LNCaP clone FGC (cell line): ENCODE measurements around the gene CR1L.
A peak's percentile ranks its signal among the peaks of the same experiment; 100 is the strongest.
"Not testable (repeated sequence)": the region's sequence is repeated elsewhere in the genome, so short reads cannot be mapped to it uniquely, and the experiment has no call there.

Experiments used
- DNase-seq: peaks from one replicate; pipeline ENCODE4 v3.0.0-alpha.2; 2011; ENCODE audit warnings: low read depth
- H3K4me3 ChIP-seq: 2 replicates; pipeline ENCODE4 v1.5.1; 2011; ENCODE audit warnings: mild to moderate bottlenecking, low read depth, low read length, control low read depth
- CTCF ChIP-seq: IDR thresholded peaks from 2 replicates; pipeline ENCODE4 v1.5.1; 2012; ENCODE audit warnings: mild to moderate bottlenecking; ENCODE audit not compliant: control insufficient read depth, insufficient read depth; ENCODE audit errors: extremely low read depth

CR1L gene

GRCh38 chr1:207698822-207699483, 54.0 kb downstream of the CR1L start:
- H3K4me3 ChIP-seq, result no peak overlapping the region
- TF ChIP-seq CTCF, result peak; percentile 82
- DNase-seq, result peak; percentile 52

GRCh38 chr1:207702317-207702716, 57.4 kb downstream of the CR1L start:
- no peak for DNase-seq
- H3K4me3 ChIP-seq, result no peak overlapping the region

GRCh38 chr1:207703712-207704111, 58.8 kb downstream of the CR1L start:
- TF ChIP-seq CTCF, result no peak
- DNase-seq, result no peak
- no peak overlapping the region for H3K4me3 ChIP-seq

More at GRCh38 chr1:207702317-207702716, 57.4 kb downstream of the CR1L start:
- TF ChIP-seq CTCF, result no peak

- not testable (repeated sequence) for DNase-seq, H3K4me3 ChIP-seq
Measured at GRCh38 chr1:207708004-207708403, 63.1 kb downstream of the CR1L start.

- peak; percentile 33; the same call in 1 of the 2 replicates for TF ChIP-seq CTCF
Measured at GRCh38 chr1:207711285-207711684, 66.4 kb downstream of the CR1L start.

GRCh38 chr1:207712701-207713100, 67.8 kb downstream of the CR1L start:
- not testable (repeated sequence) for DNase-seq, H3K4me3 ChIP-seq

More at GRCh38 chr1:207711285-207711684, 66.4 kb downstream of the CR1L start:
- no peak overlapping the region for H3K4me3 ChIP-seq
- DNase-seq, result peak; percentile 50

GRCh38 chr1:207713529-207713928, 68.6 kb downstream of the CR1L start:
- H3K4me3 ChIP-seq, result no peak overlapping the region
- no peak for DNase-seq
- no peak for TF ChIP-seq CTCF

- no peak for DNase-seq
- no peak for TF ChIP-seq CTCF
- no peak overlapping the region for H3K4me3 ChIP-seq
Measured at GRCh38 chr1:207719234-207719633, 74.3 kb downstream of the CR1L start.

- not testable (repeated sequence) for DNase-seq
Measured at GRCh38 chr1:207728200-207728858, 83.4 kb downstream of the CR1L start.

GRCh38 chr1:207737503-207738157, 92.7 kb downstream of the CR1L start:
- not testable (repeated sequence) for H3K4me3 ChIP-seq

More at GRCh38 chr1:207728200-207728858, 83.4 kb downstream of the CR1L start:
- H3K4me3 ChIP-seq, result not testable (repeated sequence)

GRCh38 chr1:207738158-207738659, 93.3 kb downstream of the CR1L start:
- not testable (repeated sequence) for DNase-seq, H3K4me3 ChIP-seq

More at GRCh38 chr1:207737503-207738157, 92.7 kb downstream of the CR1L start:
- DNase-seq, result not testable (repeated sequence)
